Measurements from ENCODE around the gene KRTAP12-2. TPM values are rescaled to one million over a fixed set of nuclear protein-coding genes. Genes with fewer than 3 reads are reported as not detected.
"Not testable (repeated sequence)": the region's sequence is repeated elsewhere in the genome, so short reads cannot be mapped to it uniquely, and the experiment has no call there.

Gene KRTAP12-2
- total RNA-seq, 2 donors from 2014 or later = not detected

- H3K27ac Mint-ChIP-seq; H3K4me3 Mint-ChIP-seq; DNase-seq; H3K9me3 ChIP-seq (ENCODE audit: control insufficient read depth, low read length, poor library complexity, severe bottlenecking); ATAC-seq; H3K36me3 Mint-ChIP-seq (ENCODE audit: low read depth): not testable (repeated sequence)
- peaks cover 14% of the 10 kb centered on the region for H3K4me1 Mint-ChIP-seq
- peaks cover 50% of the 10 kb centered on the region for H3K27me3 Mint-ChIP-seq
Observed at GRCh38 chr21:44685050-44685449, 18.3 kb upstream of the KRTAP12-2 start.

DNA sequence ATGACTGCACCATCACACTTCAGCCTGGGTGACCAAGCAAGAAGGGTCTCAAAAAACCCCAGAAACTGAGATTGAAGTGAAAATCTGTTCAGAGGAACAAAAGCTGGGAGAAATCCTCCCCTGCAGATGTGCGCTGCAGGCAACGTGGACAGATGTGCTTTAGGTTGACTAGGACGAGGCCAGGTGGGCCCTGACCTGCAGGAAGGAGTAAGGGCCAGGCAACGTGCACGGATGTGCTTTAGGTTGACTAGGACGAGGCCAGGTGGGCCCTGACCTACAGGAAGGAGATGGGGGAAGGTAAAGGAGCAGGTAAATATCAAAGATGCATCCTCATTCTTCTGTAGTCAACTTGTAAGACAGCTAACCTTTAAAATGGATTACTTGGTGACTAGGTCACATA lies 17.8 kb upstream of the KRTAP12-2 start:
- peaks cover 14% of the 10 kb centered on the region for H3K4me1 Mint-ChIP-seq
- no peaks in the 10 kb centered on the region for H3K9me3 ChIP-seq (ENCODE audit: control insufficient read depth, low read length, poor library complexity, severe bottlenecking)
- no peak overlapping the region for H3K27ac Mint-ChIP-seq
- H3K36me3 Mint-ChIP-seq (ENCODE audit: low read depth) = peaks cover 7% of the 10 kb centered on the region
- no peak for ATAC-seq
- H3K27me3 Mint-ChIP-seq = peaks cover 48% of the 10 kb centered on the region
- no peak for DNase-seq
- H3K4me3 Mint-ChIP-seq = no peak overlapping the region

DNA sequence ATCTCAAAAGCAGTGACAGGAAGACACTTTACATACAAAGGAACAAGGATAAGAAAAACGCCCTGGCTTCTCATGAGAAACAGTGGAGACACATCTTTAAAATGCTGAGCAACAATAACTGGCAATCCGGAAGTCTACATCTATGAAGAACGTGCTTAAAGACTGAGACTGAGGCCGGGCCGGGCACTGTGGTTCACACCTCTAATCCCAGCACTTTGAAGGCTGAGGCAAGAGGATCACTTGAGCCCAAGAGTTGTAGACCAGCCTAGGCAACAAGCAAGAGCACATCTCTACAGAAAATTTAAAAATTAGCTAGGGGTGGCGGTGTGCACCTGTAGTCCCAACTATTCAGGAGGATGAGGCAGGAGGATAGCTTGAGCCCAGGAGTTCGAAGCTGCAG lies 17.4 kb upstream of the KRTAP12-2 start:
- Mint-ChIP-seq H3K36me3 (ENCODE audit: low read depth) (peaks cover 7% of the 10 kb centered on the region), H3K27me3 (peaks cover 48% of the 10 kb centered on the region), H3K27ac (no peak overlapping the region), H3K4me3 (no peak overlapping the region), H3K4me1 (peaks cover 14% of the 10 kb centered on the region)
- ATAC-seq (no peak), DNase-seq (no peak)
- H3K9me3 ChIP-seq (ENCODE audit: control insufficient read depth, low read length, poor library complexity, severe bottlenecking) = no peaks in the 10 kb centered on the region

GRCh38 chr21:44682580-44683151 lies 15.9 kb upstream of the KRTAP12-2 start:
- peaks cover 7% of the 10 kb centered on the region for H3K36me3 Mint-ChIP-seq (ENCODE audit: low read depth)
- H3K4me1 Mint-ChIP-seq = peaks cover 14% of the 10 kb centered on the region
- no peak overlapping the region for H3K4me3 Mint-ChIP-seq
- no peaks in the 10 kb centered on the region for H3K9me3 ChIP-seq (ENCODE audit: control insufficient read depth, low read length, poor library complexity, severe bottlenecking)
- ATAC-seq = no peak
- H3K27ac Mint-ChIP-seq = no peak overlapping the region
- no peak for DNase-seq
- H3K27me3 Mint-ChIP-seq = peaks cover 48% of the 10 kb centered on the region

DNA sequence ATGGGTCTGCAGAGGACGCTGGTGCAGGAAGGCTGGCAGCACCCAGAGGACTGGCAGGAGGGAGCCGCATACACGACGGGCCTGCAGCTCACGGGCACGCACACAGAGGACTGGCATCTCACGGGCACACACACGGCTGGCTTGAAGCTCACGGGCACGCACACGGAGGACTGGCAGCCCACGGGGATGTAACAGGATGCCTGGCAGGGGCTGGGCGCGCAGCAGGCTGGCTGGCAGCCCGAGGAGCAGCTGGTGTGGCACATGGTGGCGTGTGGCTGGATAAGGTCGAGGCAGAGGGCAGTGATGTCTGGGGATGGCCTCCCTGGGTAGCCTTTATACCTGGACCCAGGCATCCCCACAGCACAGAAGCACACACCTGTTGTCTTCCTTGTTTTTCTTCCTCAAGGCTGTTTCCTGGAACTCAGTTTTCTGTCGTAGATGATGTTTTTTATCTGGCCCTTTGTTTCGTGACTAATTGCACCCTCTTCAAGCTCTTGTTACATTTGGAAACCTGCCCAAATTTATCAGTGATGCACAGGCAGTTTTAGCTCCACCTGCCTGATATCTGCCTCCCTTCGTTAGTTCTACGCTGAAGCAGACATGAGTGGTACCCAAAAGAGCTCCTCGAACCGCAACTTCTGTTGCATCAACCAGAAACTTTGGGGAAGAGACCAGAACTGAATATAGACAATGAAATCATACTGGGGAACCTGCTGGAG lies 15.3 kb upstream of the KRTAP12-2 start, which contains the start of gene KRTAP12-1:
Gene KRTAP12-1 (minus strand): TSS at position 303 of the 719 bp plus-strand sequence. CDS start 40 bp downstream, at position 263.
- H3K27me3 Mint-ChIP-seq = peaks cover 46% of the 10 kb centered on the region
- H3K36me3 Mint-ChIP-seq (ENCODE audit: low read depth) = peaks cover 7% of the 10 kb centered on the region
- H3K9me3 ChIP-seq (ENCODE audit: control insufficient read depth, low read length, poor library complexity, severe bottlenecking) = no peaks in the 10 kb centered on the region
- no peak within 1 kb of the TSS for H3K27ac Mint-ChIP-seq
- peaks cover 14% of the 10 kb centered on the region for H3K4me1 Mint-ChIP-seq
- ATAC-seq (no peak), DNase-seq (no peak)
- H3K4me3 Mint-ChIP-seq = no peak within 1 kb of the TSS

- Mint-ChIP-seq H3K27me3 (peaks cover 39% of the 10 kb centered on the region), H3K27ac (no peak overlapping the region)
Observed at GRCh38 chr21:44681152-44681551, 14.4 kb upstream of the KRTAP12-2 start.

GRCh38 chr21:44677881-44678280 lies 11.2 kb upstream of the KRTAP12-2 start:
- Mint-ChIP-seq H3K27ac (no peak overlapping the region), H3K36me3 (ENCODE audit: low read depth) (no peaks in the 10 kb centered on the region), H3K4me1 (peaks cover 2% of the 10 kb centered on the region), H3K4me3 (no peak overlapping the region), H3K27me3 (peaks cover 21% of the 10 kb centered on the region)
- no peaks in the 10 kb centered on the region for H3K9me3 ChIP-seq (ENCODE audit: control insufficient read depth, low read length, poor library complexity, severe bottlenecking)
- no peak for DNase-seq
- no peak for ATAC-seq

More at GRCh38 chr21:44681152-44681551, 14.4 kb upstream of the KRTAP12-2 start:
- no peaks in the 10 kb centered on the region for H3K9me3 ChIP-seq (ENCODE audit: control insufficient read depth, low read length, poor library complexity, severe bottlenecking)
- peaks cover 3% of the 10 kb centered on the region for H3K36me3 Mint-ChIP-seq (ENCODE audit: low read depth)
- no peak for ATAC-seq
- no peak for DNase-seq
- H3K4me3 Mint-ChIP-seq = no peak overlapping the region
- peaks cover 10% of the 10 kb centered on the region for H3K4me1 Mint-ChIP-seq

DNA sequence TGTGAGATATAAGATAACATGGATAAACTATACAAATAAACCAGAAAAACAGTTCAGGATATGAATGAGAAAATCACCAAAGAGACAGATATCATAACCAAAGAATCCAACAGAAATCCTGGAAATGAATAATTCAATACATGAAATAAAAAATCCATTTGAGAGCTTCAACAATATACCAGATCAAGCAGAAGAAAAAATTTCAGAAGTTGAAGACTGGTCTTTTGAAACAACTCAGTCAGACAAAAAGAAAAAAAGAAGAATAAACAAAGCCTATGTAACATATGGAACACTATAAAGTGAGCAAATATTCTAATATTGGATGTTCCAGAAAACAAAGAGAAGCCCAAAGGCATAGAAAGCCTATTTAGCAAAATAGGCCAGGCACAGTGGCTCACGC lies 5.2 kb upstream of the KRTAP12-2 start:
- H3K27ac Mint-ChIP-seq = no peak overlapping the region
- H3K4me1 Mint-ChIP-seq = no peaks in the 10 kb centered on the region
- no peak for ATAC-seq
- no peaks in the 10 kb centered on the region for H3K36me3 Mint-ChIP-seq (ENCODE audit: low read depth)
- DNase-seq = no peak
- H3K27me3 Mint-ChIP-seq = no peaks in the 10 kb centered on the region
- H3K9me3 ChIP-seq (ENCODE audit: control insufficient read depth, low read length, poor library complexity, severe bottlenecking) = no peaks in the 10 kb centered on the region
- H3K4me3 Mint-ChIP-seq = no peak overlapping the region

DNA sequence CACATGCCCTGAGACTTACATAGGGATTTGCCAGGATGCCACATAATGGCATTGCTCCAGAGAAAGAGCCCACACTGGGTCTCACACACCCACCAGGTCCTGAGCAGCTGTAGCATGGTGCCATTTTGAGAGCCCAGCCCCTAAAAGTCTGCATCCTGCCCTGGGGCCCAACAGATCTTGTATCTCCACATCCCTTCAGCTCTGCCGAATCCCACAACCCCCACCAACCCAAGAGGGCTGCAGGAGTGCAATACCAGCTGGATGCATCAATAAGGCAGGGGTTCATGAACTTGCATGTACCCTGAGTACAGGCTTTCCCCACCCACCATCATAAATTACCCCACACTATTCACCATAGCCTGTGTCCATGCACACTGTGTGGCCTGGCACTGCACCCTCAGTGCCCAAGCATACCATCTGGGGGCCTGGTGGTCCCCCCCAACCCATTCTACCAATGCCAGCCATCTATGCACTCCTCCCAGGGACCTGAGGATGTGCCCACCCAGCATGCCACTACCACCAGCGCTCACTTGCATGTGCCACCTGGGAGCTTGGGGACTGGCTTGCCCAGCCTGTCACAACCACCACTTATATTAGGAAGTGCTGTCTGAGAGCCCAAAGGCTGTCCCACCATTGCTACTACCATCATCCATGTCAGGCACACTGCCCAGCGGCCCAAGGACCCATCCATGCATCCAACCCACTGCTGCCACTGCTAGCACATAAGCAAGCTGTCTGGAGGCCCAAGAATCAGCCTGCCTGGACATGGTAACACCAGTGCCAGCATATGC lies 4.1 kb upstream of the KRTAP12-2 start:
- Mint-ChIP-seq H3K27ac (no peak overlapping the region), H3K4me1 (peaks cover 2% of the 10 kb centered on the region), H3K4me3 (no peak overlapping the region), H3K36me3 (ENCODE audit: low read depth) (no peaks in the 10 kb centered on the region), H3K27me3 (peaks cover 1% of the 10 kb centered on the region)
- H3K9me3 ChIP-seq (ENCODE audit: control insufficient read depth, low read length, poor library complexity, severe bottlenecking) = no peaks in the 10 kb centered on the region
- DNase-seq = no peak
- ATAC-seq = no peak

DNA sequence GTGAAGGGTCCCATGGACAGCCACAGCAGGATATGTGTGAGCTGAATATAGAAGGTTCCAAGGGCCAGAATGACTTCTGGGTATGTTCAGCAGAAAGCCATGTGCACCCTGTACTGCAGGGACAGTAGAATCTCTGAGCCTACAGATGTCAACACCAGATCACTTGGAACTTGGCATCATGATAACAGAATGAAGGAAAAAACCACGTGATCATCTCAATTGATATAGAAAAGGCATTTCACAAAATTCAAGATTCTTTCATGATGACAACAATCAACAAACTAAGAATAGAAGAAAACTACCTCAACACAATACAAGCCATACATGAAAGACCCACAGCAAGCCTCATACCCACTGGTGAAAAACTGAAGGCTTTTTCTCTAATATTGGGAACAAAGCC lies 885 bp upstream of the KRTAP12-2 start:
- Mint-ChIP-seq H3K27ac (no peak overlapping the region), H3K4me3 (no peak overlapping the region), H3K4me1 (peaks cover 3% of the 10 kb centered on the region), H3K36me3 (ENCODE audit: low read depth) (no peaks in the 10 kb centered on the region), H3K27me3 (peaks cover 4% of the 10 kb centered on the region)
- no peak for DNase-seq
- no peak for ATAC-seq
- no peaks in the 10 kb centered on the region for H3K9me3 ChIP-seq (ENCODE audit: control insufficient read depth, low read length, poor library complexity, severe bottlenecking)

GRCh38 chr21:44664691-44665090 lies 2.0 kb downstream of the KRTAP12-2 start:
- no peak overlapping the region for H3K27ac Mint-ChIP-seq
- H3K9me3 ChIP-seq (ENCODE audit: control insufficient read depth, low read length, poor library complexity, severe bottlenecking) = no peaks in the 10 kb centered on the region
- DNase-seq = no peak
- peaks cover 6% of the 10 kb centered on the region for H3K4me1 Mint-ChIP-seq
- no peaks in the 10 kb centered on the region for H3K36me3 Mint-ChIP-seq (ENCODE audit: low read depth)
- H3K27me3 Mint-ChIP-seq = peaks cover 4% of the 10 kb centered on the region
- no peak for ATAC-seq
- H3K4me3 Mint-ChIP-seq = no peak overlapping the region

- H3K9me3 ChIP-seq (ENCODE audit: control insufficient read depth, low read length, poor library complexity, severe bottlenecking); H3K27me3 Mint-ChIP-seq; H3K27ac Mint-ChIP-seq; H3K36me3 Mint-ChIP-seq (ENCODE audit: low read depth); ATAC-seq; DNase-seq: not testable (repeated sequence)
- Mint-ChIP-seq H3K4me3 (peak overlapping the region; percentile 21), H3K4me1 (peaks cover 34% of the 10 kb centered on the region)
Observed at GRCh38 chr21:44661567-44661966, 5.2 kb downstream of the KRTAP12-2 start.

DNA sequence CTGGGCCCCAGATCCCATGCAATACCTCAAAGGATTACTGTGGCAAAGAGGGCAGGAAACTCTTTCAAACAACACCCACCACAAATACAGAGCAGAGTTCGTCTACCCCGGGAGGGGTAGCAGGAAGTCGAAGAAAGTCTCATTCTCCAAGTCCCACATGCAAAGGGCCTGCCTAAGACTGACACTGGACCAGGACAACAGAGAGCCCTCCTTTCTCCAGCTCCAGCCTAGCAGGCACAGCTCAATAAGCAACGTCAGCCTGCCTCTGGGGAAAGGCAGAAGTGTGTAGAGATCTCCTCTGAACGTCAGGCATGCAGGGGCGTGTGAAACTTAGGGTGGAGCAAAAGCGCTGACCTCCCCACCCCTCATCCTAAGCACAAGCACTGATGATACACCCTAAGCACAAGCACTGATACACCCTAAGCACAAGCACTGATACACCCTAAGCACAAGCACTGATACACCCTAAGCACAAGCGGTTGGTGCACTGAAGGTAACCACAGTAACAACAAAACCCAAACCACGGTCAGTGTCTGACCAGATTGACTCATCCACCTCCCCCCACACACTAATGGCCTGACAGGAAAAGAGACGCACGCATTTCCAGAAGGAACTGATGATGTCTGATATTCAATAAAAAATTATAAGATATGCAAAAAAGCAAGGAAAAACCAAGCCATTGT lies 7.7 kb downstream of the KRTAP12-2 start:
- H3K36me3 Mint-ChIP-seq (ENCODE audit: low read depth) = no peaks in the 10 kb centered on the region
- DNase-seq (peak in 1 of 3 donors; percentile 11), ATAC-seq (no peak)
- H3K4me1 Mint-ChIP-seq = peaks cover 39% of the 10 kb centered on the region
- peak overlapping the region; percentile 75 for H3K4me3 Mint-ChIP-seq
- peak overlapping the region; percentile 96 for H3K27ac Mint-ChIP-seq
- no peaks in the 10 kb centered on the region for H3K27me3 Mint-ChIP-seq
- peaks cover 4% of the 10 kb centered on the region for H3K9me3 ChIP-seq (ENCODE audit: control insufficient read depth, low read length, poor library complexity, severe bottlenecking)
